Trophoblast cell (in vitro differentiated cells and primary cell): Measurements from ENCODE around the gene CNGA2.

Experiments
- DNase-seq, 2 donors: peaks; one replicate each; pipeline ENCODE4 v3.0.0-alpha.2; 2016
- H2AFZ ChIP-seq: 2 replicates; pipeline ENCODE4 v1.6.1; 2013; ENCODE audit warnings: low read length, moderate library complexity, mild to moderate bottlenecking; ENCODE audit not compliant: insufficient read depth, poor library complexity
- H2AK5ac ChIP-seq: 2 replicates; pipeline ENCODE4 v1.6.1; 2013; ENCODE audit warnings: mild to moderate bottlenecking, low read length
- H2BK120ac ChIP-seq: 2 replicates; pipeline ENCODE4 v1.6.1; 2013; ENCODE audit warnings: low read length, mild to moderate bottlenecking, moderate library complexity; ENCODE audit not compliant: insufficient read depth, poor library complexity
- H2BK12ac ChIP-seq: 2 replicates; pipeline ENCODE4 v1.6.1; 2013; ENCODE audit warnings: mild to moderate bottlenecking, low read length, moderate library complexity
- H2BK5ac ChIP-seq: 2 replicates; pipeline ENCODE4 v1.6.1; 2013; ENCODE audit warnings: low read length, low read depth, moderate library complexity, mild to moderate bottlenecking; ENCODE audit not compliant: poor library complexity
- H3K14ac ChIP-seq: 2 replicates; pipeline ENCODE4 v1.6.1; 2013; ENCODE audit warnings: mild to moderate bottlenecking, low read length
- H3K18ac ChIP-seq: 2 replicates; pipeline ENCODE4 v1.6.1; 2013; ENCODE audit warnings: mild to moderate bottlenecking, low read length
- H3K23ac ChIP-seq: 2 replicates; pipeline ENCODE4 v1.6.1; 2013; ENCODE audit warnings: low read length
- H3K27ac ChIP-seq: 2 replicates; pipeline ENCODE4 v1.5.1; 2013; ENCODE audit warnings: low read depth, mild to moderate bottlenecking, inconsistent platforms, low read length, moderate library complexity
- H3K27me3 ChIP-seq: 2 replicates; pipeline ENCODE4 v1.6.1; 2013; ENCODE audit warnings: inconsistent platforms, mild to moderate bottlenecking, low read length, moderate library complexity; ENCODE audit not compliant: insufficient read depth
- H3K36me3 ChIP-seq, 2 experiments: 1 replicate in 1 of 2; 2 replicates in 1 of 2; pipeline ENCODE4 v1.6.1; 2013; ENCODE audit warnings: low read length in 2 of 2, mild to moderate bottlenecking in 2 of 2, moderate library complexity in 1 of 2; ENCODE audit not compliant: insufficient read depth in 2 of 2, control insufficient read depth in 1 of 2
- H3K4ac ChIP-seq: 2 replicates; pipeline ENCODE4 v1.6.1; 2013; ENCODE audit warnings: low read depth, mild to moderate bottlenecking, low read length, moderate library complexity
- H3K4me1 ChIP-seq, 2 experiments: 1 replicate in 1 of 2; 2 replicates in 1 of 2; pipeline ENCODE4 v1.6.1; 2013; ENCODE audit warnings: low read length in 2 of 2, mild to moderate bottlenecking in 2 of 2, moderate library complexity in 1 of 2; ENCODE audit not compliant: insufficient read depth in 2 of 2, control insufficient read depth in 1 of 2
- H3K4me2 ChIP-seq: 2 replicates; pipeline ENCODE4 v1.6.1; 2013; ENCODE audit warnings: inconsistent platforms, mild to moderate bottlenecking, low read length, moderate library complexity
- H3K4me3 ChIP-seq: 2 replicates; pipeline ENCODE4 v1.5.1; 2013; ENCODE audit warnings: mild to moderate bottlenecking, low read depth, low read length, inconsistent platforms
- H3K79me1 ChIP-seq: one replicate; pipeline ENCODE4 v1.6.1; 2013; ENCODE audit warnings: low read length
- H3K79me2 ChIP-seq: 2 replicates; pipeline ENCODE4 v1.6.1; 2013; ENCODE audit warnings: low read length, mild to moderate bottlenecking; ENCODE audit not compliant: control insufficient read depth, insufficient read depth, poor library complexity
- H3K9ac ChIP-seq: 2 replicates; pipeline ENCODE4 v1.6.1; 2013; ENCODE audit warnings: mild to moderate bottlenecking, low read length
- H3K9me3 ChIP-seq: 2 replicates; pipeline ENCODE4 v1.6.1; 2013; ENCODE audit warnings: low read depth, mild to moderate bottlenecking, control low read depth, inconsistent platforms, low read length; ENCODE audit not compliant: insufficient read depth
- H4K12ac ChIP-seq: 2 replicates; pipeline ENCODE4 v1.6.1; 2013; ENCODE audit warnings: low read depth, mild to moderate bottlenecking, low read length, moderate library complexity
- H4K8ac ChIP-seq: 2 replicates; pipeline ENCODE4 v1.6.1; 2013; ENCODE audit warnings: low read depth, mild to moderate bottlenecking, low read length, moderate library complexity
- H4K91ac ChIP-seq: one replicate; pipeline ENCODE4 v1.6.1; 2013; ENCODE audit warnings: low read depth, mild to moderate bottlenecking, low read length, moderate library complexity
- WGBS: extraction: QIAGEN DNeasy Blood & Tissue Kit; methylation state at CpG from one replicate; pipeline ENCODE4 v1.1.7; 2013; ENCODE audit warnings: missing lambda C conversion rate; ENCODE audit not compliant: insufficient read length, insufficient coverage; ENCODE audit errors: extremely low coverage; 5-methylcytosine and 5-hydroxymethylcytosine counted together

Gene CNGA2

GRCh38 chrX:151724563-151725337, 9.8 kb upstream of the CNGA2 start:
- no peak overlapping the region for H2BK5ac ChIP-seq
- H2AK5ac ChIP-seq = no peak overlapping the region
- H2BK12ac ChIP-seq = no peak overlapping the region
- no peak overlapping the region for H3K27ac ChIP-seq
- H4K12ac ChIP-seq = no peak overlapping the region
- no peaks in the 10 kb centered on the region for H3K9me3 ChIP-seq
- H3K4me1 ChIP-seq = peaks cover 0 to 3% of the 10 kb centered on the region in 2 experiments
- H3K27me3 ChIP-seq = no peaks in the 10 kb centered on the region
- H3K4me3 ChIP-seq = no peak overlapping the region
- H3K79me1 ChIP-seq = no peaks in the 10 kb centered on the region
- no peak overlapping the region for H2BK120ac ChIP-seq
- no peak overlapping the region for H4K91ac ChIP-seq
- DNase-seq = no peak
- H3K14ac ChIP-seq = no peak overlapping the region
- H3K18ac ChIP-seq = no peak overlapping the region
- WGBS = no CpG with 5 or more reads among the region's 7 CpGs
- no peak overlapping the region for H3K4me2 ChIP-seq
- no peak overlapping the region for H3K23ac ChIP-seq
- no peak overlapping the region for H2AFZ ChIP-seq
- no peak overlapping the region for H3K4ac ChIP-seq
- H3K9ac ChIP-seq = no peak overlapping the region
- H4K8ac ChIP-seq = no peak overlapping the region
- no peaks in the 10 kb centered on the region for H3K79me2 ChIP-seq
- no peaks in the 10 kb centered on the region for H3K36me3 ChIP-seq

- H3K9me3 ChIP-seq = no peaks in the 10 kb centered on the region
- no peak overlapping the region for H3K9ac ChIP-seq
- H3K4me3 ChIP-seq = no peak overlapping the region
- no peaks in the 10 kb centered on the region for H3K36me3 ChIP-seq
- no peak overlapping the region for H3K4me2 ChIP-seq
- no peak overlapping the region for H2AFZ ChIP-seq
- no peaks in the 10 kb centered on the region for H3K79me1 ChIP-seq
- no peak overlapping the region for H4K12ac ChIP-seq
- H4K8ac ChIP-seq = no peak overlapping the region
- H2BK12ac ChIP-seq = no peak overlapping the region
- H2BK120ac ChIP-seq = no peak overlapping the region
- H4K91ac ChIP-seq = no peak overlapping the region
- H2AK5ac ChIP-seq = no peak overlapping the region
- H3K4ac ChIP-seq = no peak overlapping the region
- H3K14ac ChIP-seq = no peak overlapping the region
- no peak overlapping the region for H3K18ac ChIP-seq
- no peak overlapping the region for H3K23ac ChIP-seq
- H3K27me3 ChIP-seq = no peaks in the 10 kb centered on the region
- H3K4me1 ChIP-seq = peaks cover 0 to 3% of the 10 kb centered on the region in 2 experiments
- no peak overlapping the region for H3K27ac ChIP-seq
- DNase-seq = no peak
- WGBS = no CpG with 5 or more reads among the region's 1 CpG
- H3K79me2 ChIP-seq = no peaks in the 10 kb centered on the region
- no peak overlapping the region for H2BK5ac ChIP-seq
Observed at GRCh38 chrX:151725338-151725614, 9.3 kb upstream of the CNGA2 start.

GRCh38 chrX:151726751-151727150, 7.8 kb upstream of the CNGA2 start:
- H3K14ac ChIP-seq = no peak overlapping the region
- H3K4me3 ChIP-seq = no peak overlapping the region
- no peaks in the 10 kb centered on the region for H3K36me3 ChIP-seq
- DNase-seq = no peak
- no peak overlapping the region for H3K18ac ChIP-seq
- H3K4me2 ChIP-seq = no peak overlapping the region
- H4K12ac ChIP-seq = no peak overlapping the region
- no peak overlapping the region for H2AK5ac ChIP-seq
- no peak overlapping the region for H4K8ac ChIP-seq
- H2BK12ac ChIP-seq = no peak overlapping the region
- no peak overlapping the region for H2BK120ac ChIP-seq
- H3K4me1 ChIP-seq = peaks cover 0 to 3% of the 10 kb centered on the region in 2 experiments
- no peaks in the 10 kb centered on the region for H3K9me3 ChIP-seq
- no peaks in the 10 kb centered on the region for H3K27me3 ChIP-seq
- WGBS = no CpG with 5 or more reads among the region's 5 CpGs
- H3K4ac ChIP-seq = no peak overlapping the region
- no peak overlapping the region for H2AFZ ChIP-seq
- H3K79me1 ChIP-seq = no peaks in the 10 kb centered on the region
- H2BK5ac ChIP-seq = no peak overlapping the region
- H4K91ac ChIP-seq = no peak overlapping the region
- H3K79me2 ChIP-seq = no peaks in the 10 kb centered on the region
- no peak overlapping the region for H3K27ac ChIP-seq
- H3K23ac ChIP-seq = no peak overlapping the region
- no peak overlapping the region for H3K9ac ChIP-seq

GRCh38 chrX:151727346-151727745, 7.2 kb upstream of the CNGA2 start:
- H2AFZ ChIP-seq = no peak overlapping the region
- H3K79me2 ChIP-seq = no peaks in the 10 kb centered on the region
- H2AK5ac ChIP-seq = no peak overlapping the region
- H3K4ac ChIP-seq = no peak overlapping the region
- no peak overlapping the region for H4K8ac ChIP-seq
- no peaks in the 10 kb centered on the region for H3K9me3 ChIP-seq
- H4K12ac ChIP-seq = no peak overlapping the region
- H2BK12ac ChIP-seq = no peak overlapping the region
- H3K79me1 ChIP-seq = no peaks in the 10 kb centered on the region
- no peak for DNase-seq
- H2BK120ac ChIP-seq = no peak overlapping the region
- no peak overlapping the region for H3K18ac ChIP-seq
- H3K36me3 ChIP-seq = no peaks in the 10 kb centered on the region
- H3K14ac ChIP-seq = no peak overlapping the region
- H3K23ac ChIP-seq = no peak overlapping the region
- no peak overlapping the region for H3K4me3 ChIP-seq
- no peak overlapping the region for H3K4me2 ChIP-seq
- H2BK5ac ChIP-seq = no peak overlapping the region
- H3K27me3 ChIP-seq = no peaks in the 10 kb centered on the region
- H3K27ac ChIP-seq = no peak overlapping the region
- peaks cover 0 to 3% of the 10 kb centered on the region in 2 experiments for H3K4me1 ChIP-seq
- no peak overlapping the region for H3K9ac ChIP-seq
- H4K91ac ChIP-seq = no peak overlapping the region
- no CpG with 5 or more reads among the region's 4 CpGs for WGBS
